ENCODE results near the gene ZCCHC13.

DNA sequence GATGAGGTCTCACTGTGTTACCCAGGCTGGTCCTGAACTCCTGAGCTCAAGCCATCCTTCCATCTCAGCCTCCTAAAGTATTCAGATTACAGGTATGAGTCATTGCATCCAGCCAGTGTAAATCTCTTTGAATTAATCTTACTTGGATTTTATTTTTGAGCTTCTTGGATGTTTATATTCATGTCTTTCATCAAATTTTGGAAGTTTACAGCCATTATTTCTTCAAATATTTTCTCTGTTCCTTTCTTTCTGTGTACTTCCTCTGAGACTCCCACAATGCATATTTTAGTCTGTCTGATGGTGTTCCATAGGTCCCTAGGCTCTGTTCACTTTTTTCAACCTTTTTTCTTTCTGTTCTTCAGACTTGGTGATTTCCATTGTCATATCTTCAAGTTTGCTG is 34.9 kb downstream of the ZCCHC13 start:
- TF ChIP-seq, protein P1, sequence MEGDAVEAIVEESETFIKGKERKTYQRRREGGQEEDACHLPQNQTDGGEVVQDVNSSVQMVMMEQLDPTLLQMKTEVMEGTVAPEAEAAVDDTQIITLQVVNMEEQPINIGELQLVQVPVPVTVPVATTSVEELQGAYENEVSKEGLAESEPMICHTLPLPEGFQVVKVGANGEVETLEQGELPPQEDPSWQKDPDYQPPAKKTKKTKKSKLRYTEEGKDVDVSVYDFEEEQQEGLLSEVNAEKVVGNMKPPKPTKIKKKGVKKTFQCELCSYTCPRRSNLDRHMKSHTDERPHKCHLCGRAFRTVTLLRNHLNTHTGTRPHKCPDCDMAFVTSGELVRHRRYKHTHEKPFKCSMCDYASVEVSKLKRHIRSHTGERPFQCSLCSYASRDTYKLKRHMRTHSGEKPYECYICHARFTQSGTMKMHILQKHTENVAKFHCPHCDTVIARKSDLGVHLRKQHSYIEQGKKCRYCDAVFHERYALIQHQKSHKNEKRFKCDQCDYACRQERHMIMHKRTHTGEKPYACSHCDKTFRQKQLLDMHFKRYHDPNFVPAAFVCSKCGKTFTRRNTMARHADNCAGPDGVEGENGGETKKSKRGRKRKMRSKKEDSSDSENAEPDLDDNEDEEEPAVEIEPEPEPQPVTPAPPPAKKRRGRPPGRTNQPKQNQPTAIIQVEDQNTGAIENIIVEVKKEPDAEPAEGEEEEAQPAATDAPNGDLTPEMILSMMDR (IDR thresholded peaks at IDR 0.05 in 4 of 5, conservative IDR thresholded peaks at IDR 0.05 in 1 of 5) = no peak
- no peak for TF ChIP-seq POLR2A (IDR thresholded peaks at IDR 0.05)
